GM12878 (cell line): Measurements from ENCODE around the gene UBL4B. TPM values are rescaled to one million over a fixed set of nuclear protein-coding genes. Genes with fewer than 3 reads are reported as not detected.

Source experiments
- ATAC-seq: fragments of 200-7000 bp; cut with Tn5 transposase; 3 replicates; pipeline ENCODE4 v1.9.1; 2020; ENCODE audit warnings: mild to moderate bottlenecking, moderate library complexity
- BruUV-seq: library from RNA; stranded (reverse); fragments of 400-500 nt; replicated peaks from 2 replicates; lab custom pipeline; 2021; lab: Mats Ljungman, UMichigan
- CTCF ChIA-PET: fragments of 300-600 bp; sonication (Branson Sonifier 250); formaldehyde crosslinking; extraction: SDS; loops from one replicate; lab custom pipeline; 2021; ENCODE audit warnings: inconsistent platforms; lab: Yijun Ruan, JAX
- POLR2A ChIA-PET: fragments of 350-600 bp; formaldehyde crosslinking; extraction: SDS; loops from one replicate; lab custom pipeline; 2021; ENCODE audit warnings: inconsistent platforms; lab: Charles Lee
- RAD21 ChIA-PET: fragments of 300-600 bp; sonication (Branson Sonifier 250); formaldehyde crosslinking; loops from one replicate; lab custom pipeline; 2023; ENCODE audit warnings: antibody characterized with exemption; ENCODE audit not compliant: unreplicated experiment; lab: Charles Lee
- SMC1A ChIA-PET: fragments of 300-600 bp; sonication (Branson Sonifier 250); formaldehyde crosslinking; loops from one replicate; lab custom pipeline; 2023; ENCODE audit not compliant: unreplicated experiment, uncharacterized antibody; lab: Charles Lee
- DNase-seq: peaks from one replicate; pipeline ENCODE4 v3.0.0-alpha.2; 2011; ENCODE audit warnings: low read depth, low spot score
- FAIRE-seq: peaks from 3 replicates; lab custom pipeline; 2011; peaks lifted over from hg19 to GRCh38; lab: Jason Lieb, UNC
- H2AFZ ChIP-seq: 2 replicates; pipeline ENCODE4 v1.6.0; 2011; ENCODE audit warnings: low read depth, low read length, control low read depth; ENCODE audit not compliant: control insufficient read depth
- H3K27ac ChIP-seq: 2 replicates; pipeline ENCODE4 v1.5.1; 2011; ENCODE audit warnings: control low read depth; ENCODE audit not compliant: control insufficient read depth, insufficient read depth
- H3K27me3 ChIP-seq, 2 experiments: replicated peaks in 1 of 2; 2 replicates each; pipeline versions ENCODE4 v1.6.0 to v1.6.1; 2011; ENCODE audit warnings: low read length in 1 of 2; ENCODE audit not compliant: control insufficient read depth in 2 of 2, insufficient read depth in 2 of 2
- H3K36me3 ChIP-seq, 2 experiments: 2 replicates each; pipeline ENCODE4 v1.5.1; 2011; ENCODE audit warnings: low read length in 1 of 2; ENCODE audit not compliant: control insufficient read depth in 2 of 2, insufficient read depth in 2 of 2
- H3K4me1 ChIP-seq: 2 replicates; pipeline ENCODE4 v1.6.1; 2011; ENCODE audit warnings: mild to moderate bottlenecking, low read length, moderate library complexity, mixed read lengths; ENCODE audit not compliant: control insufficient read depth, insufficient read depth
- H3K4me2 ChIP-seq: 2 replicates; pipeline ENCODE4 v1.6.0; 2011; ENCODE audit warnings: control low read depth; ENCODE audit not compliant: control insufficient read depth, insufficient read depth
- H3K4me3 ChIP-seq: fragments of 200-600 bp; sonication (generic); 2 replicates; pipeline ENCODE4 v1.5.1; 2016
- H3K79me2 ChIP-seq: 2 replicates; pipeline ENCODE4 v1.6.0; 2011; ENCODE audit warnings: low read length; ENCODE audit not compliant: control insufficient read depth, insufficient read depth
- H3K9ac ChIP-seq: 2 replicates; pipeline ENCODE4 v1.8.0; 2011; ENCODE audit warnings: low read length, control low read depth, mixed read lengths; ENCODE audit not compliant: control insufficient read depth, insufficient read depth
- H3K9me3 ChIP-seq: replicated peaks from 3 replicates; pipeline ENCODE4 v1.5.1; 2011; ENCODE audit warnings: mild to moderate bottlenecking, low read length; ENCODE audit not compliant: control insufficient read depth, insufficient read depth
- H4K20me1 ChIP-seq: 2 replicates; pipeline ENCODE4 v1.6.0; 2011; ENCODE audit not compliant: control insufficient read depth, insufficient read depth
- ASH2L ChIP-seq: fragments of 300-600, 200-600 bp; sonication (generic); IDR thresholded peaks from 2 replicates; pipeline ENCODE4 v1.6.1; 2017; ENCODE audit warnings: low read depth, mild to moderate bottlenecking, borderline replicate concordance
- HDGF ChIP-seq: fragments of 450-650 bp; IDR thresholded peaks from 2 replicates; pipeline ENCODE4 v1.6.1; 2016; ENCODE audit warnings: antibody characterized with exemption
- NR2C2 ChIP-seq: IDR thresholded peaks from 2 replicates; pipeline ENCODE4 v1.6.1; 2011; ENCODE audit warnings: borderline replicate concordance, low read depth; ENCODE audit not compliant: control insufficient read depth, insufficient read length
- PRDM15 ChIP-seq: fragments of 450-650 bp; formaldehyde crosslinking; IDR thresholded peaks from 2 replicates; pipeline ENCODE4 v1.4.0; 2020; ENCODE audit warnings: mild to moderate bottlenecking, moderate library complexity
- RBBP5 ChIP-seq: fragments of 200-600 bp; sonication (generic); conservative IDR thresholded peaks from 2 replicates; pipeline ENCODE4 v1.6.1; 2016
- YBX1 ChIP-seq: fragments of 450-650 bp; IDR thresholded peaks from 2 replicates; pipeline ENCODE4 v1.6.1; 2016; ENCODE audit warnings: antibody characterized with exemption
- ZBTB40 ChIP-seq: fragments of 450-650 bp; IDR thresholded peaks from 2 replicates; pipeline ENCODE4 v1.6.1; 2016; ENCODE audit warnings: mild to moderate bottlenecking, moderate library complexity, borderline replicate concordance
- ZNF384 ChIP-seq: IDR thresholded peaks from 2 replicates; pipeline ENCODE4 v1.6.1; 2012; ENCODE audit warnings: low read depth, mild to moderate bottlenecking, low read length, improper control_type of control experiment, borderline replicate concordance
- ZZZ3 ChIP-seq: IDR thresholded peaks from 2 replicates; pipeline ENCODE4 v1.6.1; 2011; ENCODE audit warnings: low read depth; ENCODE audit not compliant: control insufficient read depth, insufficient read length
- WGBS: methylation state at CpG from one replicate; pipeline ENCODE4 v1.1.6; 2016; ENCODE audit warnings: low lambda C conversion rate; ENCODE audit not compliant: insufficient replicate concordance, insufficient coverage; ENCODE audit errors: missing lambda C conversion rate; 5-methylcytosine and 5-hydroxymethylcytosine counted together
- in situ Hi-C: fragments of 300-500 bp; cut with MboI; formaldehyde crosslinking; loops from 9 replicates; pipeline ENCODE4 v1.14.3; 2018; ENCODE audit warnings: mixed read lengths
- intact Hi-C: fragments of 100-400 bp; cut with micrococcal nuclease; formaldehyde crosslinking; loops from one replicate; pipeline ENCODE4 v1.14.2; 2022; ENCODE audit not compliant: unreplicated experiment
- polyA plus RNA-seq, 11 experiments: library from polyadenylated mRNA; depleted of rRNA in 4 of 11; unstranded in 6 of 11; stranded (reverse) in 5 of 11; fragments of >200 nt; fragmentation: Nextera tagmentation in 4 of 11; fragmentation: Illumina TruSeq in 1 of 11; extraction: Ambion mirVana in 4 of 11; extraction: Trizol in 1 of 11; gene quantifications; 1 replicate in 1 of 11; 2 replicates in 10 of 11; pipeline versions ENCODE4 v1.2.1 to v1.2.3, GENCODE V29; 2011 to 2016; ENCODE audit warnings: inconsistent platforms in 2 of 11, missing spikeins in 2 of 11, low read depth in 1 of 11
- total RNA-seq, 4 experiments: library from RNA; depleted of rRNA in 3 of 4; stranded (reverse); fragments of >200 nt in 3 of 4; fragmentation: Illumina TruSeq in 1 of 4; extraction: Trizol in 1 of 4; gene quantifications; 2 replicates each; pipeline versions ENCODE4 v1.2.1 to v1.2.3, GENCODE V29; 2013 to 2021
- TF ChIP-seq, protein P1 (sequence below): fragments of 450-650 bp; IDR thresholded peaks from 2 replicates; pipeline ENCODE4 v1.6.1; 2018; ENCODE audit warnings: mild to moderate bottlenecking, low read depth, moderate library complexity; ENCODE audit not compliant: partially characterized antibody

Gene UBL4B
- total and polyA plus RNA-seq, 10 of the 15 experiments (the other 5 are each of a cell fraction or from before 2014, with no cell fraction given): 0.06 to 0.15 TPM; not detected in 8

DNA sequence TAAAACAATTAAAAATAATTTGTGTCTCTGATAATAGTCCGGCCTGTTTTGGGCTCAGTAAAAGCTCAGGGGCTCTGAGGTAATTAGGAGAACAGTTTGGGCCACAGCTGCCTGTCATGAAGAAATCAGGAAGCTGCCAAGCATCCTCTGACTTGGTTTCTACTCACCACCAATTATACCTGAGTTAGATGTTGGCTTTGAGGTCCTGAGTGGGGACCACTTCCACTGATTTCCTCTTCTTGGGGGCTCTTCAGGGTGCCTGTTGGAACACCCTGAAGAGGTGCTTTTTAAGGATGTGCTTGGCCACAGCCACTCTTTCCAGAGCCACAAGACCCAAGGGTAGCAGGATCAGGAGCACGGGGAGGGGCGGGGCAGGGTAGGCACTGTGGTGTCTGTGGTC is 48.9 kb downstream of the UBL4B start (continued):
- TF ChIP-seq ZBTB40 (no peak), ZNF384 (no peak), YBX1 (no peak), PRDM15 (no peak)

GRCh38 chr1:110161849-110162248 is 49.6 kb downstream of the UBL4B start:
- no peaks in the 10 kb centered on the region for H3K4me1 ChIP-seq
- in situ Hi-C loops: no loop called here
- no peak overlapping the region for H3K9ac ChIP-seq
- H4K20me1 ChIP-seq: no peaks in the 10 kb centered on the region
- SMC1A ChIA-PET: no interaction called here
- intact Hi-C loops: no loop called here
- H3K79me2 ChIP-seq: no peaks in the 10 kb centered on the region
- POLR2A ChIA-PET: no interaction called here
- TF ChIP-seq NR2C2 (no peak), ASH2L (no peak), RBBP5 (no peak), ZZZ3 (no peak), YBX1 (no peak), HDGF (no peak)
- TF ChIP-seq, protein P1, sequence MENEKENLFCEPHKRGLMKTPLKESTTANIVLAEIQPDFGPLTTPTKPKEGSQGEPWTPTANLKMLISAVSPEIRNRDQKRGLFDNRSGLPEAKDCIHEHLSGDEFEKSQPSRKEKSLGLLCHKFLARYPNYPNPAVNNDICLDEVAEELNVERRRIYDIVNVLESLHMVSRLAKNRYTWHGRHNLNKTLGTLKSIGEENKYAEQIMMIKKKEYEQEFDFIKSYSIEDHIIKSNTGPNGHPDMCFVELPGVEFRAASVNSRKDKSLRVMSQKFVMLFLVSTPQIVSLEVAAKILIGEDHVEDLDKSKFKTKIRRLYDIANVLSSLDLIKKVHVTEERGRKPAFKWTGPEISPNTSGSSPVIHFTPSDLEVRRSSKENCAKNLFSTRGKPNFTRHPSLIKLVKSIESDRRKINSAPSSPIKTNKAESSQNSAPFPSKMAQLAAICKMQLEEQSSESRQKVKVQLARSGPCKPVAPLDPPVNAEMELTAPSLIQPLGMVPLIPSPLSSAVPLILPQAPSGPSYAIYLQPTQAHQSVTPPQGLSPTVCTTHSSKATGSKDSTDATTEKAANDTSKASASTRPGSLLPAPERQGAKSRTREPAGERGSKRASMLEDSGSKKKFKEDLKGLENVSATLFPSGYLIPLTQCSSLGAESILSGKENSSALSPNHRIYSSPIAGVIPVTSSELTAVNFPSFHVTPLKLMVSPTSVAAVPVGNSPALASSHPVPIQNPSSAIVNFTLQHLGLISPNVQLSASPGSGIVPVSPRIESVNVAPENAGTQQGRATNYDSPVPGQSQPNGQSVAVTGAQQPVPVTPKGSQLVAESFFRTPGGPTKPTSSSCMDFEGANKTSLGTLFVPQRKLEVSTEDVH: no peak
- H3K4me2 ChIP-seq: no peak overlapping the region
- H3K4me3 ChIP-seq: no peak overlapping the region
- no peak for ATAC-seq
- no peaks in the 10 kb centered on the region for H3K9me3 ChIP-seq
- no peaks in the 10 kb centered on the region for H3K36me3 ChIP-seq
- CTCF ChIA-PET: no interaction called here
- RAD21 ChIA-PET: no interaction called here
- peaks cover 0 to 4% of the 10 kb centered on the region in 2 experiments; a peak in 3 of 4 replicates for H3K27me3 ChIP-seq
- 38% methylated on average over 11 of the region's 11 CpGs for WGBS
- H3K27ac ChIP-seq: no peak overlapping the region
- DNase-seq: no peak
- FAIRE-seq: no peak
- H2AFZ ChIP-seq: no peak overlapping the region
- no TSS peak for BruUV-seq
